H4 (cell line): ENCODE results near the gene PRKD1. TPM values are rescaled to one million over a fixed set of nuclear protein-coding genes. Genes with fewer than 3 reads are reported as not detected.

Experiments
- DNase-seq: peaks from one replicate; pipeline ENCODE4 v3.0.0-alpha.2; 2015; ENCODE audit warnings: low spot score
- total RNA-seq: library from RNA; depleted of rRNA; stranded (reverse); fragments of >200 nt; shearing (Covaris generic); gene quantifications from 2 replicates; pipeline ENCODE4 v1.2.3, GENCODE V29; 2014

Gene PRKD1
- total RNA-seq, 1 experiment from 2014 or later: 4.1 TPM

DNA sequence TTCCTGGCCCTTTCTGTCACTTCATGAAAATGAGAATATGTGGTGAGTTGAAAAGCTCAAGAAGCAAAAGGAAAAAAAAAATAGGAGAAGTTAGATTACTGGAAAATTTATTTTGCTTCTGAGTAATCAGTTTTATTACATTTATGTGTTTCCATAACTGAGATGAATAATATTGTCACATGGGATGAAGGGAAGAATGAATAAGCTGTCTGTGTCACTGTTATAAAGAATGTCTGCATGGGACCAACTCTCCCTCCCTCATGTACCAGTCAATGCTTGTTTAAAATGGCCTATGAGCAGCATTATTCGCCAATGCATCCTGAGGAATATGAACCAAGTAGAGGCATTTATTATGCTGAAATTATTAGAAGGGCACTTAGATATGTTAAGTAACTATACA, 246.3 kb downstream of the PRKD1 start:
- no peak for DNase-seq

- DNase-seq: no peak
Measured at GRCh38 chr14:29674566-29675285, 252.9 kb downstream of the PRKD1 start.

DNA sequence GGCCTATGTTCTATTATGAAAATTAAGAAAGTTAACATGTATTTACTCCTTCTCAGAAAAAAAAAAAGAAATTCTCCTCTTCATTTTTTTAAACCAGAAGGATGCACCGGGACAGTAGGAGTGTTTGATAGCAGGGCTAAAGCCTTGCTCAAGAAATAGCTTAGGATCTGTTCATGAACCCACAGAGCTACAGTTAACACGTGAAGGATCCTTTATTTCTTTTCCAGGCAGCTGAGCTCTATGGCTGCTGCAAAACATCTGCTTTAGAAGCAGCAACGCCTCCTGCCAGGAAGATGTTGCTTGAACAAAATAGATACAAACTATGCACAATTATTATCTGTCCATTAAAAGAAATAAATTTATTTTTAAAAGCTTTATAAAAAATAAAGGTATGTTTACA, 254.8 kb downstream of the PRKD1 start:
- DNase-seq: no peak

DNA sequence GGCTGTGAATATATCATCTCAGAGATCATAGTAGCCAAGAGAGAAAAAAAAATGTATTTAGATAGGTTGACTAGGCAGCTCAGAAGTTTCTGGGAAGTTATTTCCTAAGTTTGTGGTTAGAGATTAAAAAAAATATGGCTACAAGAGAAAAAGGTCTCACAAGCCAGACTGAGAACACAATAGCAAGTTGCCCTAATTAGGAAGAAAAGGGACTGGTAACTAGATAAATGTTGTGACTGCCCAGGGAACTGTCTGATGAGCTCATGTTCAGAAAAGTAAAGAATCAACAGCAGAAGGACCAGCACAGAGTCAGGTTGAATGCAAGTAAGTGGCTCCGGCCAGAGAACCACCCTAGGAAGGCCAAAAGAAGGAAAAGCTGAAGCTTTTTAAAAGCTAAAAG, 256.6 kb downstream of the PRKD1 start:
- DNase-seq: peak; percentile 25

- DNase-seq: no peak
Measured at GRCh38 chr14:29668201-29668600, 259.4 kb downstream of the PRKD1 start.

- DNase-seq: no peak
Measured at GRCh38 chr14:29664515-29664914, 263.1 kb downstream of the PRKD1 start.

DNA sequence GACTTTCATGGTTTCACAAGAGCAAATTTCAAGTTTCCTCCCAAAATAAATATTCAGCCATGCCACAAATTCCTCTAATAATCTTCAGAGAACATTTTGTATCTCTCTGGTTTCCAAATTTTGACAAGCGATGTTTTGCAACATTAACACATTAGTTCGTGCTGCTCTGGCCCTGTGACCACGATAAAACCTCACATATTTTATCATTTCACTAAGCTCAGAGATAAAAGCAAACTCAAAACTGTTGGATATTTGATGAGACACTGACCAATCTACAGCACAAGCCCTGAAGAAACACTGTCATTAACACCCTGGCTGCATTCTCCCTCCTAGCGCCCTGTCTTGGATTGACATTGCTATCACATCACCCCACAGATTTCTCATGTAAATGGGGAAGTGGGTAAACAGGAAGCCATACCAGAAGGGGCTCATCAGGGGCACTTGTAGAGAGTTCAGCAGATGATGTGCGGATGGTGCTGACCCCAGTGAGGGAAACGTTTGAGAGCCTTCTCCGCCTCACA, 264.3 kb downstream of the PRKD1 start:
- no peak for DNase-seq

DNA sequence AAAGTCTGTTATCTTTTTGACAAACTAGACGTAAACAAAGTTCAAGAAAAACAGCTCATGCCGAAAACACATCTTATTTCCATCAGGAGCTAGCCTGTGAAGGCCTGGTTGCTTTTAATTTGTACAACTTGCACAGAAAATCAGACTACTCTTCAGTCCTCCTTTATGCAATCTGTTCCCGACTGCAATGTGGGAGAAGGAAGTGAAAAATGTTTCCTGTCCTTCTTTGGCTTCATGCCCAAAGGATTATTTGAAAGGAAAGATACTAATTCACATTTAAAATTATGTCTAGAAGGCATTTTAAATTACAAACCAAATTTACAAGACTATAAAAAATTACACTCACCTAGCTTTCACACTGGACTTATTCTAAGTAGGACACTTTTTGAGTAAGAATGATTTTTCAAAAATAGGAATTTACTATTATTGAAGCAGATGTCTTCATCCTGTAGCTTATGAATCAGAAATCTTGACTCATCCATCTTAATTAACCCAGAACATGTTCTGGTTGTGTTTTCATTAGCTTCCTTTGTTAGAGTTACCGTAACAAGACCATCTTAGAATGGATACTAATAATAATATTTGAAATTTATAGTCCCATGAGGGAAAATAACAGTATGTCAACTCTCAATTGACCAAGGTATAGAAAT, 272.6 kb downstream of the PRKD1 start:
- no peak for DNase-seq

GRCh38 chr14:29653303-29653702, 274.3 kb downstream of the PRKD1 start:
- DNase-seq: no peak

DNA sequence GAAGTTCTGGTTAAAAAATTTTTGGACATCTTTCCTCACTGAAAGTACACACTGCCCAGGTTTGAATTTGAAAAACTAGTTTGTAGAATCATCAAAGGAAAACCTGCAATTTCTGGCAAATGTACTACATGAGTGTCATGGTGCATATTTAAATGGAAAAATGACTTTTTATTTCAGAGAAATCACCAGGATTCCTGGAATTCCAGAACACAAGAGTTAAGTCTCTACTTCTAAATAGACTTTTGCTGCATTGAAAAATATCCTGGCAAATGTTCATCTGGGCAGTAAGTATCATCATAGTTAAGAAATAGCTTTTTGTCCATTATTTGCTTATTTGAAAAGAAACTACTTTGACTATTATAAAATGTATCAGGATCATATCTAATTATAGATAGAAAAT, 275.1 kb downstream of the PRKD1 start:
- DNase-seq: no peak

DNA sequence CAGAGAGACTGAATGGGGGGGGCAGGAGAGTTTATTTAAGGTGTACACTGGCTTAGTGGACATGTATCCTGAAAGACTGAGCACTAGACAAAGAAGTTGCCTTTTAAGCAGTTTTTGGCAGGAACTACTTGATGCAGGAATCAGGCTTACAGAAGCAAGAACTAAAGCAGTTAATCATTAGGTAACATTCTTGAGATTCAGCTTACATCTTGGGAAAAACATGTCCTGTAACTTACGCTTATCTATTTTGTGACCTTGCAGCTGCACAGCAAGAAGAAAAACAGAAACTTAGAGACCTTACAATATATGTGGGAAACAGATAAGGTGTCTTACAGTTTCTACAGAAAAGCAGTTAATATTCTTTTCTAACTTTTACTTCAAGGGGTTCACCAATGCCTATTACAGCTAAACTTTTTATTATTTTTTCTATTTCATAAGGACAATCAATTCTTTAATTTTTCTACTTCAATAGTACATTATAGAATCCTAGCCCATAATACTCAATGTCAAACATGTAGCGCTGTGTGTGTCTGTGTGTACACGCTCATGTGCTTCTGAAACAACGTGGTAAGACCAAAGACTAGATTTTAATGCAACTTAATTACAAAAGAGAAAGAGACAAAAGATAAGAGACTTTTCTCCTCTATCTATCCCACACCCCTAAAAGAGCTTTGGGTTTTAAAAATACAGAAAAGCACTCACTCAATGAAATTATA, 276.9 kb downstream of the PRKD1 start:
- no peak for DNase-seq

GRCh38 chr14:29649170-29649569, 278.5 kb downstream of the PRKD1 start:
- no peak for DNase-seq

DNA sequence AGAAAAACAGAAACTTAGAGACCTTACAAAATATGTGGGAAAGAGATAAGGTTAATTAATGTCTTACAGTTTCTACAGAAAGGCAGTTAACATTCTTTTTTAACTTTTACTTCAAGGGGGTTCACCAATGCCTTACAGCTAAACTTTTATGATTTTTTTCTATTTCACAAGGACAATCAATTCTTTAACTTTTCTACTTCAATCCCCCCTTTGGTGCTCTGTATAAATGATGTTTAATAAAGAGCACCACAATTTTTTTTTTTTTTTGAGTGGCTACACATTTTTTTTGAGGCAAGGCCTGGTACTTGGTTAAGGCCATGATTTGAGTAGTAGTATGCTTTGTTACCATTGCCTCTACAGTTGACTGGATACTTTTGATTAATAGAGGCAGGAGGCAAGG, 279.6 kb downstream of the PRKD1 start:
- DNase-seq: no peak

- DNase-seq: no peak
Measured at GRCh38 chr14:29645117-29645516, 282.5 kb downstream of the PRKD1 start.

DNA sequence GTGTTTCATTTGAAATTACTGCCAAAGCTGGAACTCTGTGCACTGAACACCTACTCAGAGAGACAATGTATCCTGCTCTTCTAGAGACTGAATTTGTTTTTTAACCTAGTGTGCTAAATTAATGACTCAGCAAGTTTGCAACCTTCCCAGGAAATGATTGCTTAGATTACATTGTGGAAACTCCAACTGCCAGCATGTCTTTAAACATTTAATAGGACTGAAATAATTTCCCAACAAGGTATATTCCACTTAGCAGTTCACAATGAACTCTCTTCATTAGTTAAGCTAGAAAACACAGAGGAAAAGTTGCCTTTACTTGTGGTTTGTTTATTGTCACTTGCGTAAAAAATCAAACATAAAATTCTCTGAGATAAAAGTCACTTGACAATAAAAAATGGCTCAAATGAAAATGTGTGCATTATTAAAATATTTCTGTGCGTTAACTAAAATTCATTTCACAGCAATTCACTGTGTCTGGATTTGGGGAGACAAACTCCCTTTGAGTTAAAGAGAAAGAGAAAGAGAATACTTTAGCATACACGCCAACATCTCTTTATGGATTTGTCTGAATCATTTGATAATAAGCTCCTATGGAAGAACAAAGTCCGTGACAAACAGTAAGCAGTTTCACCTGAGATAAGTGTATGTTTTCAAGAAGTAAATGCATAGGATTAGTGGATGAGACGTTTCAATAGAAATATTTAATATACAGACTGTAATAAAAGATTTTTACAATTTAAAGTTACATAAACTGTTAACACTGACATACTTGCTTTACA, 284.0 kb downstream of the PRKD1 start:
- peak; percentile 40 for DNase-seq

DNA sequence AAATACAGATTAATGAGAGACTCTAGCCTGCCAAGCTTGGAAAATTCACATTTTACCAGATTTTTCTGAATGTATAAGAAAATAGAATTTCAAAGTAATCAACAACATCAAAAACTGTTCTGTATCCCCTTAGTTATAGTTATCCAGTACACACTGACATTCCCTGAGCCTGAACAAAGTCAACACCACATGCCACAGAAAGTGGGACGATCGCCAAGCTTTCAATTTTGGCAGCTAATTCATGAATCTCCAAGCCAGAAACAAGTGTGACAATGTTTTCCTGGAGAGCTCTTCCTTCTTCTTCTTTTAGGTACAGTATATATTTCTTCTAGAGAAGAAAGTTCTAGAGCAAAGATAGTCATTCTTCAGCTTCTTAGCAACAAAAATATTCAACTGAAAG, 290.2 kb downstream of the PRKD1 start:
- DNase-seq: peak; percentile 67

GRCh38 chr14:29636870-29637269, 290.8 kb downstream of the PRKD1 start:
- no peak for DNase-seq

DNA sequence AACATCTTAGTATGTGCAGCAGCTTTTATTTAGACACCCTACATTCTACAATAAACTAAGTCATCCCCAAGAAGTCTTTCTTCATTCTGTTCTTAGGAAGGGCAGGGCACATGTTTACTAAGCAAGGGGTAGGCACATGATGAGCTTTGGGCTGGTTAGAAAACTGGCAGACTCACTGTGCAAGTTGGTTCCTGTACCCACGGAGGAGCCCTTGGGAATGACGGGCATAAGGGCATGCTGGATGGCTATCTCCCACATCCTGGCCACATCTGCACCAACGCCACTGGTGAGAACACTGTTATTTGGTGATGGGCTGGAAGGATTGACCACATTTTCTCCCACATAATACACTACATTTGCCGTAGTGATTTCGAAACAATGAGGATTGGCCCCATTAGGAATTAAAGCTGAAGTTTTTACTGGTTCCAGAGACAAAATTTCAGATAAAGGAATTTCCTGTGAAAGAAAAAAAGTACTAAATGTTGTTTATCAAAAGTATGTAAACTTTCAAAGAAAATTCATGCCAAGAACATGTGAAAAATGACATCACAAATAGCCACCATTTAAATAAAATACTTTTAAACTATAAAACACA, 297.0 kb downstream of the PRKD1 start:
- peak; percentile 18 for DNase-seq

DNA sequence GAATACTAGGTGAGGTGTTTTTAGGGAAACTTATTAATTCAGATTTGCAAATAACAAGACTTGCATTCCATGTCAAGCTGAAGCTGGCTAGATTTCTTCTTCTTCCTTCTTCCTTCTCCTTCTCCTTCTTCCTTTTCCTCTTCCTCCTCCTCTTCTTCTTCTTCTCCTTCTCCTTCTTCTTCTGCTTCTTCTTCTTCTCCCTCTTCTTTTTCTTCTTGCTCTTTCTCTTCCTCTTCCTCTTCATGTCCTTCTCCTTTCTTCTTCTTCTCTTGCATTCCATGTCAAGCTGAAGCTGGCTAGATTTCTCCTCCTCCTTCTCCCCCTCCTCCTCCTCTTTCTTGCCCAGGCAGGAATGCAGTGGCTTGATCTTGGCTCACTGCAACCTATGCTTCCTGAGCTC, 297.8 kb downstream of the PRKD1 start:
- DNase-seq: no peak

DNA sequence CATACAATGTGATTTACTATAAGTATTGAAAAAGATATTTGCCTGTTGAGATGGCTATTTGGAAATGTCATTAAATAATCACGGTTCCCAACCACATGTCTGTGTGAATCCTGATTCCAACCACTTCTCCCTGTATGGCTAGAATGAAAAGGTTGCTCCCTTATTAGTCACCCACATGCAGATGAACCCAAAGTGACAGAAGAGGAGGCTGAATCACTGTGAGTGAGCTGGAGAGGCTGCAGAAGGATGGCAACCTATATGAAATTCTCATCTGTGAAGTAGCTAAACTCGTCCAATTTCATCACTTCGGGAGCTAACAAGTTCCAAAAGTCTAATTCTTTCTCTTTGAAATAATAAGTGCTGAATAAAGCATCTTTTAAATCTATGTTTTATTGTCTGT, 300.5 kb downstream of the PRKD1 start:
- no peak for DNase-seq

GRCh38 chr14:29618323-29619067, 309.2 kb downstream of the PRKD1 start:
- DNase-seq: no peak
